CD4-positive, alpha-beta memory T cell (primary cell): ENCODE measurements around the gene CACNA1D. TPM values are rescaled to one million over a fixed set of nuclear protein-coding genes. Genes with fewer than 3 reads are reported as not detected.
A peak's percentile ranks its signal among the peaks of the same experiment; 100 is the strongest.

Experiments
- CTCF ChIA-PET: fragments of 350-600 bp; sonication (Branson Sonifier 250); formaldehyde crosslinking; loops from one replicate; lab custom pipeline; 2021; ENCODE audit warnings: inconsistent platforms; ENCODE audit not compliant: partially characterized antibody; lab: Charles Lee
- POLR2A ChIA-PET: fragments of 350-600 bp; sonication (Branson Sonifier 250); formaldehyde crosslinking; loops from one replicate; lab custom pipeline; 2021; ENCODE audit not compliant: partially characterized antibody; lab: Charles Lee
- DNase-seq, 5 donors: peaks; one replicate each; pipeline versions ENCODE4 v3.0.0 to v3.0.0-alpha.2; 2020 to 2022; ENCODE audit warnings: mixed read lengths in 1 of 5
- H3K27ac ChIP-seq: one replicate; pipeline ENCODE4 v1.7.0; 2013; ENCODE audit warnings: low read depth, low read length
- H3K27me3 ChIP-seq: 2 replicates; pipeline ENCODE4 v1.7.0; 2013; ENCODE audit warnings: mild to moderate bottlenecking, low read length, moderate library complexity; ENCODE audit not compliant: insufficient read depth
- H3K36me3 ChIP-seq: 2 replicates; pipeline ENCODE4 v1.7.0; 2013; ENCODE audit warnings: mild to moderate bottlenecking, low read length, moderate library complexity; ENCODE audit not compliant: insufficient read depth
- H3K4me1 ChIP-seq: 2 replicates; pipeline ENCODE4 v1.7.0; 2013; ENCODE audit warnings: mild to moderate bottlenecking, low read length, moderate library complexity; ENCODE audit not compliant: insufficient read depth
- H3K4me3 ChIP-seq, 2 donors: one replicate each; pipeline ENCODE4 v1.7.0; 2013; ENCODE audit warnings: low read length in 2 of 2, mild to moderate bottlenecking in 1 of 2
- H3K9me3 ChIP-seq, 2 donors: one replicate each; pipeline ENCODE4 v1.7.0; 2013; ENCODE audit warnings: low read length in 2 of 2, control low read depth in 1 of 2; ENCODE audit not compliant: control insufficient read depth in 1 of 2
- H3K27ac Mint-ChIP-seq, 7 donors: one replicate each; pipeline ENCODE4 v1.8.0; 2020 to 2021; ENCODE audit warnings: mixed read lengths in 7 of 7, mild to moderate bottlenecking in 6 of 7, inconsistent platforms in 3 of 7, moderate library complexity in 3 of 7
- H3K27me3 Mint-ChIP-seq, 2 donors: one replicate each; pipeline ENCODE4 v1.8.0; 2020 to 2021; ENCODE audit warnings: mixed read lengths in 2 of 2
- H3K36me3 Mint-ChIP-seq, 2 donors: one replicate each; pipeline ENCODE4 v1.8.0; 2020 to 2021; ENCODE audit warnings: mixed read lengths in 2 of 2, inconsistent platforms in 1 of 2, mild to moderate bottlenecking in 1 of 2
- H3K4me1 Mint-ChIP-seq, 4 donors: one replicate each; pipeline ENCODE4 v1.8.0; 2020 to 2021; ENCODE audit warnings: mixed read lengths in 4 of 4, mild to moderate bottlenecking in 1 of 4
- H3K4me3 Mint-ChIP-seq, 8 donors: one replicate each; pipeline ENCODE4 v1.8.0; 2020 to 2021; ENCODE audit warnings: mixed read lengths in 8 of 8, mild to moderate bottlenecking in 7 of 8, moderate library complexity in 6 of 8, inconsistent platforms in 3 of 8
- H3K9me3 Mint-ChIP-seq, 8 donors: one replicate each; pipeline ENCODE4 v1.8.0; 2020 to 2021; ENCODE audit warnings: mixed read lengths in 8 of 8, mild to moderate bottlenecking in 5 of 8, inconsistent platforms in 3 of 8, moderate library complexity in 1 of 8
- intact Hi-C: fragments of 100-400 bp; cut with micrococcal nuclease; formaldehyde crosslinking; loops from one replicate; pipeline ENCODE4 v1.15.1; 2023
- polyA plus RNA-seq, 2 donors: library from polyadenylated mRNA; unstranded; fragments of 300-500 nt; fragmentation: Illumina TruSeq; gene quantifications; one replicate each; pipeline ENCODE4 v1.2.3, GENCODE V29; 2021
- total RNA-seq, 2 experiments: library from RNA; stranded (reverse); gene quantifications; one replicate each; pipeline ENCODE4 v1.2.3, GENCODE V29; 2021

CACNA1D gene
- total and polyA plus RNA-seq, 4 experiments from 2014 or later, result 0.06 TPM; not detected in 3

GRCh38 chr3:53806182-53807116, 312.0 kb downstream of the CACNA1D start:
- H3K4me1 Mint-ChIP-seq, result no peaks in the 10 kb centered on the region
- H3K27ac Mint-ChIP-seq, result peak overlapping the region in 1 of 7 donors; percentile 32
- no peak overlapping the region for H3K27ac ChIP-seq
- no peak overlapping the region for H3K4me3 ChIP-seq
- no peak for DNase-seq
- ChIA-PET POLR2A (no interaction called here), CTCF (no interaction called here)
- peaks cover 2 to 10% of the 10 kb centered on the region in 2 donors for H3K27me3 Mint-ChIP-seq
- no peaks in the 10 kb centered on the region for H3K4me1 ChIP-seq
- no peaks in the 10 kb centered on the region for H3K36me3 ChIP-seq
- H3K9me3 ChIP-seq, result no peaks in the 10 kb centered on the region
- no peaks in the 10 kb centered on the region for H3K9me3 Mint-ChIP-seq
- H3K27me3 ChIP-seq, result no peaks in the 10 kb centered on the region
- H3K36me3 Mint-ChIP-seq, result no peaks in the 10 kb centered on the region
- intact Hi-C loops, result no loop called here
- no peak overlapping the region for H3K4me3 Mint-ChIP-seq

- H3K4me1 Mint-ChIP-seq, result no peaks in the 10 kb centered on the region
- CTCF ChIA-PET, result no interaction called here
- H3K36me3 Mint-ChIP-seq, result no peaks in the 10 kb centered on the region
- no peak overlapping the region for H3K4me3 ChIP-seq
- POLR2A ChIA-PET, result no interaction called here
- intact Hi-C loops, result no loop called here
- no peaks in the 10 kb centered on the region for H3K27me3 ChIP-seq
- no peak overlapping the region for H3K4me3 Mint-ChIP-seq
- DNase-seq, result no peak
- peaks cover 2 to 10% of the 10 kb centered on the region in 2 donors for H3K27me3 Mint-ChIP-seq
- H3K9me3 ChIP-seq, result no peaks in the 10 kb centered on the region
- H3K9me3 Mint-ChIP-seq, result no peaks in the 10 kb centered on the region
- no peak overlapping the region for H3K27ac ChIP-seq
- H3K4me1 ChIP-seq, result no peaks in the 10 kb centered on the region
- H3K36me3 ChIP-seq, result no peaks in the 10 kb centered on the region
- no peak overlapping the region for H3K27ac Mint-ChIP-seq
These were observed 312.9 kb downstream of the CACNA1D start for GRCh38 chr3:53807117-53807810.

GRCh38 chr3:53808496-53808895, 314.1 kb downstream of the CACNA1D start:
- ChIA-PET POLR2A (no interaction called here), CTCF (no interaction called here)
- Mint-ChIP-seq H3K27ac (no peak overlapping the region), H3K4me3 (no peak overlapping the region), H3K27me3 (peaks cover 2 to 10% of the 10 kb centered on the region in 2 donors), H3K36me3 (no peaks in the 10 kb centered on the region), H3K4me1 (no peaks in the 10 kb centered on the region), H3K9me3 (no peaks in the 10 kb centered on the region)
- Histone ChIP-seq H3K27ac (no peak overlapping the region), H3K9me3 (no peaks in the 10 kb centered on the region), H3K36me3 (no peaks in the 10 kb centered on the region), H3K4me1 (no peaks in the 10 kb centered on the region), H3K27me3 (no peaks in the 10 kb centered on the region), H3K4me3 (no peak overlapping the region)
- DNase-seq, result no peak
- intact Hi-C loops, result no loop called here

- Histone ChIP-seq H3K4me3 (no peak overlapping the region), H3K36me3 (no peaks in the 10 kb centered on the region), H3K27ac (no peak overlapping the region), H3K27me3 (no peaks in the 10 kb centered on the region), H3K9me3 (no peaks in the 10 kb centered on the region), H3K4me1 (no peaks in the 10 kb centered on the region)
- H3K36me3 Mint-ChIP-seq, result no peaks in the 10 kb centered on the region
- POLR2A ChIA-PET, result no interaction called here
- no peak overlapping the region for H3K27ac Mint-ChIP-seq
- CTCF ChIA-PET, result no interaction called here
- intact Hi-C loops, result no loop called here
- peaks cover 2 to 10% of the 10 kb centered on the region in 2 donors for H3K27me3 Mint-ChIP-seq
- no peaks in the 10 kb centered on the region for H3K4me1 Mint-ChIP-seq
- no peaks in the 10 kb centered on the region for H3K9me3 Mint-ChIP-seq
- H3K4me3 Mint-ChIP-seq, result no peak overlapping the region
- DNase-seq, result no peak
These were observed 314.9 kb downstream of the CACNA1D start for GRCh38 chr3:53809267-53809666.

- DNase-seq, result no peak
- intact Hi-C loops, result no loop called here
These were observed 315.5 kb downstream of the CACNA1D start for GRCh38 chr3:53809764-53810400.

GRCh38 chr3:53811143-53811927, 316.9 kb downstream of the CACNA1D start:
- H3K27me3 ChIP-seq, result no peaks in the 10 kb centered on the region
- Mint-ChIP-seq H3K4me3 (no peak overlapping the region), H3K9me3 (no peaks in the 10 kb centered on the region), H3K27ac (no peak overlapping the region), H3K4me1 (no peaks in the 10 kb centered on the region), H3K36me3 (no peaks in the 10 kb centered on the region), H3K27me3 (peaks cover 2 to 7% of the 10 kb centered on the region in 2 donors)
- H3K4me3 ChIP-seq, result no peak overlapping the region
- H3K27ac ChIP-seq, result no peak overlapping the region
- H3K9me3 ChIP-seq, result no peaks in the 10 kb centered on the region
- DNase-seq, result no peak
- H3K36me3 ChIP-seq, result no peaks in the 10 kb centered on the region
- intact Hi-C loops, result no loop called here
- ChIA-PET CTCF (no interaction called here), POLR2A (no interaction called here)
- no peaks in the 10 kb centered on the region for H3K4me1 ChIP-seq

More at GRCh38 chr3:53809764-53810400, 315.5 kb downstream of the CACNA1D start:
- H3K9me3 Mint-ChIP-seq, result no peaks in the 10 kb centered on the region
- ChIA-PET CTCF (no interaction called here), POLR2A (no interaction called here)
- no peaks in the 10 kb centered on the region for H3K27me3 ChIP-seq
- H3K36me3 Mint-ChIP-seq, result no peaks in the 10 kb centered on the region
- no peaks in the 10 kb centered on the region for H3K9me3 ChIP-seq
- no peaks in the 10 kb centered on the region for H3K4me1 ChIP-seq
- H3K36me3 ChIP-seq, result no peaks in the 10 kb centered on the region
- H3K4me3 ChIP-seq, result no peak overlapping the region
- no peak overlapping the region for H3K27ac ChIP-seq
- H3K27me3 Mint-ChIP-seq, result peaks cover 2 to 8% of the 10 kb centered on the region in 2 donors
- no peak overlapping the region for H3K27ac Mint-ChIP-seq
- H3K4me3 Mint-ChIP-seq, result no peak overlapping the region
- H3K4me1 Mint-ChIP-seq, result no peaks in the 10 kb centered on the region
